Measurements from ENCODE around the gene XPR1. TPM values are rescaled to one million over a fixed set of nuclear protein-coding genes. Genes with fewer than 3 reads are reported as not detected.

Gene XPR1
- total and polyA plus RNA-seq, 2 donors (not counting 1 experiment from before 2014, with no cell fraction given), result 2.8 to 22.3 TPM

GRCh38 chr1:180777072-180777689, 145.4 kb downstream of the XPR1 start:
- H3K79me2 ChIP-seq (ENCODE audit: control insufficient read depth, insufficient read depth, low read length), result peaks cover 8% of the 10 kb centered on the region
- no peak overlapping the region for H3K4me3 ChIP-seq (ENCODE audit: control extremely low read depth in 1 of 5, extremely low read depth in 1 of 5, insufficient read depth in 1 of 5, low read depth in 2 of 5, low read length in 4 of 5)
- POLR2A ChIA-PET, result no interaction called here
- H3K9me3 Mint-ChIP-seq (ENCODE audit: insufficient read depth), result peaks cover 2% of the 10 kb centered on the region
- H3K9me3 ChIP-seq (ENCODE audit: control extremely low read depth in 1 of 3, control insufficient read depth in 2 of 3, insufficient read depth in 1 of 3, low read length in 2 of 3), result peaks cover 0 to 1% (median 0%) of the 10 kb centered on the region in 3 donors
- ATAC-seq (ENCODE audit: low read depth) (no peak), DNase-seq (no peak)
- no peaks in the 10 kb centered on the region for H3K27me3 ChIP-seq (replicated peaks in 1 of 4; ENCODE audit: control extremely low read depth in 1 of 4, control insufficient read depth in 3 of 4, insufficient read depth in 4 of 4, low read length in 3 of 4)
- H3K27me3 Mint-ChIP-seq, result no peaks in the 10 kb centered on the region
- TF ChIP-seq EZH2 (IDR thresholded peaks at IDR 0.05; ENCODE audit: borderline replicate concordance, insufficient read depth, low read depth, low read length, poor library complexity, severe bottlenecking), result no peak
- TF ChIP-seq, protein P1, sequence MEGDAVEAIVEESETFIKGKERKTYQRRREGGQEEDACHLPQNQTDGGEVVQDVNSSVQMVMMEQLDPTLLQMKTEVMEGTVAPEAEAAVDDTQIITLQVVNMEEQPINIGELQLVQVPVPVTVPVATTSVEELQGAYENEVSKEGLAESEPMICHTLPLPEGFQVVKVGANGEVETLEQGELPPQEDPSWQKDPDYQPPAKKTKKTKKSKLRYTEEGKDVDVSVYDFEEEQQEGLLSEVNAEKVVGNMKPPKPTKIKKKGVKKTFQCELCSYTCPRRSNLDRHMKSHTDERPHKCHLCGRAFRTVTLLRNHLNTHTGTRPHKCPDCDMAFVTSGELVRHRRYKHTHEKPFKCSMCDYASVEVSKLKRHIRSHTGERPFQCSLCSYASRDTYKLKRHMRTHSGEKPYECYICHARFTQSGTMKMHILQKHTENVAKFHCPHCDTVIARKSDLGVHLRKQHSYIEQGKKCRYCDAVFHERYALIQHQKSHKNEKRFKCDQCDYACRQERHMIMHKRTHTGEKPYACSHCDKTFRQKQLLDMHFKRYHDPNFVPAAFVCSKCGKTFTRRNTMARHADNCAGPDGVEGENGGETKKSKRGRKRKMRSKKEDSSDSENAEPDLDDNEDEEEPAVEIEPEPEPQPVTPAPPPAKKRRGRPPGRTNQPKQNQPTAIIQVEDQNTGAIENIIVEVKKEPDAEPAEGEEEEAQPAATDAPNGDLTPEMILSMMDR (IDR thresholded peaks at IDR 0.05), result no peak
- no peak overlapping the region for H3K4me3 Mint-ChIP-seq
- no peak overlapping the region for H3K27ac Mint-ChIP-seq
- H4K20me1 ChIP-seq (ENCODE audit: control insufficient read depth, insufficient read depth, low read length, poor library complexity, severe bottlenecking), result peaks cover 9% of the 10 kb centered on the region
- H3K36me3 ChIP-seq (replicated peaks in 1 of 2; ENCODE audit: control extremely low read depth in 1 of 2, control insufficient read depth in 1 of 2, extremely low read depth in 1 of 2, insufficient read depth in 2 of 2, low read length in 1 of 2), result no peaks in the 10 kb centered on the region
- intact Hi-C loops (cut with micrococcal nuclease), result no loop called here
- WGBS (ENCODE audit: insufficient coverage), result no CpG with 5 or more reads among the region's 4 CpGs
- no peak overlapping the region for H3K27ac ChIP-seq (ENCODE audit: low read length in 2 of 2)
- no peak overlapping the region for H3K9ac ChIP-seq (ENCODE audit: low read length)
- no peak overlapping the region for H2AFZ ChIP-seq (ENCODE audit: insufficient read depth, low read depth, low read length, poor library complexity, severe bottlenecking)
- peaks cover 10% of the 10 kb centered on the region for H3K4me1 Mint-ChIP-seq
- CTCF ChIA-PET, result no interaction called here
- H3K4me2 ChIP-seq (replicated peaks; ENCODE audit: low read depth, low read length, poor library complexity, severe bottlenecking), result no peak overlapping the region
- no peaks in the 10 kb centered on the region for H3K4me1 ChIP-seq (ENCODE audit: control insufficient read depth in 2 of 2, insufficient read depth in 2 of 2, low read length in 2 of 2)

DNA sequence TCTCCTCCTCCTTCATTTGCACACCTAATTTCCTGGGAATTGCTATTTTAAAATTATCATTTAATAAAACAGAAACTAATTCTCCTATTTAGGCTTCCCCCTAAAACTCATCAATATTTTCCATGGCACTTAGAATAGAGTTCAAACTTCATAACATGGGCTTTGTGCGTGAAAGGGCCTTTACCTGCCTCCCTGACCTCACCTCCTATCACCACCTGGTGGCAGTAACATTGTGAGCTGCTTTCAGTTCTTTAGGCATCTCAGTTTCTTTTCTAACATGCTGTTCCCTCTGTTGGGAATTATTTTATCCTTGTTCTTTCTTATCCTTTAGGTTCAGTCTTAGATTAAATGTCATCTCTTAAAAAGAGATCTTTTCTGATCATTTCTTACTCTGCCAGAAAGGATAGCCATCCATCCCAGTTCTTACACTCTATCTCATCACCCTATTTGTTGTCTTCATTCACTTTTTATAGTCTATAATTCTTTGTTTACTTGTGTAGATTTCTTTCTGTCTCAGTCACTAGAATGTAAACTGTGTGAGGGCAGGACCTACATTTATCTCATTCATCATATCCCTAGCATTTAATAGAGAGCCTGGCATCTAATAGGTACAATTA, 147.1 kb downstream of the XPR1 start:
- no peaks in the 10 kb centered on the region for H3K4me1 ChIP-seq (ENCODE audit: control insufficient read depth in 2 of 2, insufficient read depth in 2 of 2, low read length in 2 of 2)
- Mint-ChIP-seq H3K4me1 (peaks cover 10% of the 10 kb centered on the region), H3K4me3 (no peak overlapping the region), H3K27ac (no peak overlapping the region), H3K9me3 (ENCODE audit: insufficient read depth) (no peaks in the 10 kb centered on the region), H3K27me3 (no peaks in the 10 kb centered on the region)
- no peak for TF ChIP-seq EZH2 (IDR thresholded peaks at IDR 0.05; ENCODE audit: borderline replicate concordance, insufficient read depth, low read depth, low read length, poor library complexity, severe bottlenecking)
- TF ChIP-seq, protein P1 (IDR thresholded peaks at IDR 0.05), result peak; percentile 28
- H3K9me3 ChIP-seq (ENCODE audit: control extremely low read depth in 1 of 3, control insufficient read depth in 2 of 3, insufficient read depth in 1 of 3, low read length in 2 of 3), result no peaks in the 10 kb centered on the region
- no peaks in the 10 kb centered on the region for H3K36me3 ChIP-seq (replicated peaks in 1 of 2; ENCODE audit: control extremely low read depth in 1 of 2, control insufficient read depth in 1 of 2, extremely low read depth in 1 of 2, insufficient read depth in 2 of 2, low read length in 1 of 2)
- H2AFZ ChIP-seq (ENCODE audit: insufficient read depth, low read depth, low read length, poor library complexity, severe bottlenecking), result no peak overlapping the region
- H4K20me1 ChIP-seq (ENCODE audit: control insufficient read depth, insufficient read depth, low read length, poor library complexity, severe bottlenecking), result no peaks in the 10 kb centered on the region
- CTCF ChIA-PET, result interaction anchor here (1.2 to 1.5 kb wide), 2 partner anchors 12 to 85 kb away, joined by 3 to 5 read pairs; no protein-coding TSS in a partner anchor
- H3K4me2 ChIP-seq (replicated peaks; ENCODE audit: low read depth, low read length, poor library complexity, severe bottlenecking), result no peak overlapping the region
- no peak overlapping the region for H3K9ac ChIP-seq (ENCODE audit: low read length)
- POLR2A ChIA-PET, result no interaction called here
- H3K79me2 ChIP-seq (ENCODE audit: control insufficient read depth, insufficient read depth, low read length), result peaks cover 8% of the 10 kb centered on the region
- DNase-seq (peak; percentile 4), ATAC-seq (ENCODE audit: low read depth) (no peak)
- no peak overlapping the region for H3K27ac ChIP-seq (ENCODE audit: low read length in 2 of 2)
- H3K27me3 ChIP-seq (replicated peaks in 1 of 4; ENCODE audit: control extremely low read depth in 1 of 4, control insufficient read depth in 3 of 4, insufficient read depth in 4 of 4, low read length in 3 of 4), result no peaks in the 10 kb centered on the region
- WGBS (ENCODE audit: insufficient coverage), result 100% methylated on average over 1 of the region's 1 CpG
- H3K4me3 ChIP-seq (ENCODE audit: control extremely low read depth in 1 of 5, extremely low read depth in 1 of 5, insufficient read depth in 1 of 5, low read depth in 2 of 5, low read length in 4 of 5), result no peak overlapping the region
- intact Hi-C loops (cut with micrococcal nuclease), result no loop called here

All from B cell (primary cell).